H1 (cell line): ENCODE data around the gene THEMIS. TPM values are rescaled to one million over a fixed set of nuclear protein-coding genes. Genes with fewer than 3 reads are reported as not detected.

Experiments
- CTCF ChIA-PET: fragments of 300-600 bp; sonication (Branson Sonifier 250); formaldehyde crosslinking; loops from one replicate; lab custom pipeline; 2021; ENCODE audit not compliant: partially characterized antibody; lab: Charles Lee
- POLR2A ChIA-PET: fragments of 300-600 bp; sonication (Branson Sonifier 250); formaldehyde crosslinking; loops from one replicate; lab custom pipeline; 2021; ENCODE audit warnings: inconsistent platforms; ENCODE audit not compliant: partially characterized antibody; lab: Charles Lee
- DNase-seq, 2 experiments: peaks; one replicate each; pipeline versions ENCODE4 v3.0.0 to v3.0.0-alpha.2; 2010 to 2022; ENCODE audit warnings: low spot score in 2 of 2, low read depth in 1 of 2, mixed read lengths in 1 of 2
- FAIRE-seq: peaks from 2 replicates; lab custom pipeline; 2011; peaks lifted over from hg19 to GRCh38; lab: Jason Lieb, UNC
- H2AFZ ChIP-seq: 2 replicates; pipeline ENCODE4 v1.8.1; 2012; ENCODE audit warnings: low read length, inconsistent platforms
- H2AK5ac ChIP-seq: 2 replicates; pipeline ENCODE4 v1.6.1; 2013; ENCODE audit warnings: low read depth, low read length
- H2BK120ac ChIP-seq: replicated peaks from 2 replicates; pipeline ENCODE3; 2013; ENCODE audit warnings: low read depth, low read length, inconsistent platforms
- H2BK12ac ChIP-seq: 2 replicates; pipeline ENCODE4 v1.6.1; 2013; ENCODE audit warnings: low read depth, low read length
- H2BK15ac ChIP-seq: 2 replicates; pipeline ENCODE4 v1.6.1; 2013; ENCODE audit warnings: low read length
- H2BK20ac ChIP-seq: 2 replicates; pipeline ENCODE4 v1.6.1; 2013; ENCODE audit warnings: low read length
- H2BK5ac ChIP-seq: 2 replicates; pipeline ENCODE4 v1.6.1; 2013; ENCODE audit warnings: low read depth, low read length
- H3K14ac ChIP-seq: 2 replicates; pipeline ENCODE4 v1.6.1; 2013; ENCODE audit warnings: inconsistent platforms; ENCODE audit not compliant: insufficient read length
- H3K18ac ChIP-seq: 2 replicates; pipeline ENCODE4 v1.6.1; 2013; ENCODE audit warnings: low read length; ENCODE audit errors: extremely low read depth
- H3K23ac ChIP-seq: 2 replicates; pipeline ENCODE4 v1.6.1; 2013; ENCODE audit warnings: inconsistent platforms; ENCODE audit not compliant: insufficient read length
- H3K23me2 ChIP-seq: 2 replicates; pipeline ENCODE4 v1.6.1; 2013; ENCODE audit warnings: low read depth, low read length
- H3K27ac ChIP-seq: 2 replicates; pipeline ENCODE4 v1.6.1; 2011; ENCODE audit warnings: low read depth, low read length, inconsistent platforms
- H3K27me3 ChIP-seq, 4 experiments: replicated peaks in 1 of 4; 1 replicate in 1 of 4; 2 replicates in 3 of 4; pipeline versions ENCODE4 v1.6.1 to v1.8.1; 2011 to 2013; ENCODE audit warnings: low read length in 3 of 4, mild to moderate bottlenecking in 3 of 4, inconsistent platforms in 2 of 4, mixed read lengths in 2 of 4, moderate library complexity in 1 of 4; ENCODE audit not compliant: control insufficient read depth in 3 of 4, insufficient read depth in 3 of 4; ENCODE audit errors: extremely low read depth in 1 of 4
- H3K36me3 ChIP-seq, 4 experiments: 2 replicates each; pipeline versions ENCODE4 v1.6.1 to v1.8.1; 2011 to 2013; ENCODE audit warnings: mild to moderate bottlenecking in 4 of 4, low read length in 3 of 4, moderate library complexity in 2 of 4, control low read depth in 1 of 4, inconsistent platforms in 1 of 4; ENCODE audit not compliant: insufficient read depth in 4 of 4, control insufficient read depth in 2 of 4
- H3K4ac ChIP-seq: replicated peaks from 2 replicates; pipeline ENCODE3; 2013; ENCODE audit warnings: low read length, low read depth, mixed read lengths, inconsistent platforms; ENCODE audit not compliant: insufficient read length
- H3K4me1 ChIP-seq, 4 experiments: replicated peaks in 1 of 4; 1 replicate in 1 of 4; 2 replicates in 3 of 4; pipeline versions ENCODE4 v1.6.1 to v1.8.1; 2011 to 2013; ENCODE audit warnings: low read length in 3 of 4, inconsistent platforms in 2 of 4, mixed read lengths in 1 of 4; ENCODE audit not compliant: insufficient read depth in 4 of 4, control insufficient read depth in 3 of 4
- H3K4me2 ChIP-seq, 2 experiments: 2 replicates each; pipeline versions ENCODE4 v1.6.1 to v1.8.1; 2011 to 2013; ENCODE audit warnings: low read depth in 2 of 2, low read length in 2 of 2, control low read depth in 1 of 2, inconsistent platforms in 1 of 2, mild to moderate bottlenecking in 1 of 2; ENCODE audit not compliant: insufficient read depth in 1 of 2
- H3K4me3 ChIP-seq, 4 experiments: fragments of 200-600, 300-600 bp in 1 of 4; sonication (generic), shearing (Covaris generic), sonication (Bioruptor Twin) in 1 of 4; 2 replicates each; pipeline versions ENCODE4 v1.5.1 to v1.8.1; 2011 to 2016; ENCODE audit warnings: low read length in 4 of 4, low read depth in 3 of 4, control low read depth in 2 of 4, inconsistent platforms in 2 of 4, mild to moderate bottlenecking in 2 of 4, mixed read lengths in 1 of 4, moderate library complexity in 1 of 4; ENCODE audit not compliant: insufficient read depth in 2 of 4; ENCODE audit errors: extremely low read depth in 1 of 4
- H3K56ac ChIP-seq: replicated peaks from 2 replicates; pipeline ENCODE3; 2013; ENCODE audit warnings: low read depth, mild to moderate bottlenecking, mixed read lengths, low read length, inconsistent platforms; ENCODE audit not compliant: insufficient read length
- H3K79me1 ChIP-seq: 2 replicates; pipeline ENCODE4 v1.6.1; 2013; ENCODE audit warnings: low read depth, low read length, control low read depth
- H3K79me2 ChIP-seq, 2 experiments: 2 replicates each; pipeline versions ENCODE4 v1.6.1 to v1.8.1; 2012 to 2013; ENCODE audit warnings: low read length in 2 of 2, mild to moderate bottlenecking in 2 of 2, inconsistent platforms in 1 of 2; ENCODE audit not compliant: insufficient read depth in 2 of 2, control insufficient read depth in 1 of 2
- H3K9ac ChIP-seq, 4 experiments: replicated peaks in 1 of 4; 1 replicate in 1 of 4; 2 replicates in 3 of 4; pipeline versions ENCODE4 v1.6.1 to v1.8.1; 2011 to 2013; ENCODE audit warnings: low read depth in 3 of 4, low read length in 3 of 4, control low read depth in 2 of 4, mild to moderate bottlenecking in 2 of 4, moderate library complexity in 2 of 4, inconsistent platforms in 1 of 4; ENCODE audit errors: extremely low read depth in 1 of 4
- H3K9me3 ChIP-seq, 2 experiments: 2 replicates each; pipeline versions ENCODE4 v1.6.1 to v1.8.1; 2012 to 2013; ENCODE audit warnings: mild to moderate bottlenecking in 2 of 2, moderate library complexity in 2 of 2, control low read depth in 1 of 2, inconsistent platforms in 1 of 2, low read depth in 1 of 2, low read length in 1 of 2, mixed read lengths in 1 of 2; ENCODE audit not compliant: insufficient read depth in 2 of 2
- H4K20me1 ChIP-seq, 2 experiments: replicated peaks in 1 of 2; 2 replicates each; pipeline versions ENCODE3 to v1.8.1; 2011 to 2013; ENCODE audit warnings: inconsistent platforms in 2 of 2, low read length in 2 of 2, mild to moderate bottlenecking in 1 of 2; ENCODE audit not compliant: insufficient read depth in 2 of 2, control insufficient read depth in 1 of 2
- H4K5ac ChIP-seq: 2 replicates; pipeline ENCODE4 v1.6.1; 2013; ENCODE audit warnings: low read length, low read depth, mixed read lengths, inconsistent platforms; ENCODE audit not compliant: insufficient read length
- H4K8ac ChIP-seq: 2 replicates; pipeline ENCODE4 v1.8.0; 2013; ENCODE audit warnings: mild to moderate bottlenecking, moderate library complexity, low read length, inconsistent platforms; ENCODE audit not compliant: insufficient read depth; ENCODE audit errors: extremely low read depth
- H4K91ac ChIP-seq: replicated peaks from 2 replicates; pipeline ENCODE3; 2013; ENCODE audit warnings: low read length, mixed read lengths, inconsistent platforms; ENCODE audit not compliant: insufficient read length
- CREB1 ChIP-seq: IDR thresholded peaks from 2 replicates; pipeline ENCODE4 v1.6.1; 2012; ENCODE audit warnings: inconsistent platforms
- POU5F1 ChIP-seq: IDR thresholded peaks from 2 replicates; pipeline ENCODE4 v1.6.1; 2011; ENCODE audit warnings: low read depth, mild to moderate bottlenecking, low read length, moderate library complexity
- WGBS, 2 experiments: shearing (Covaris generic) in 1 of 2; methylation state at CpG; one replicate each; pipeline versions ENCODE4 v1.1.6 to v1.1.7; 2013 to 2015; ENCODE audit warnings: low lambda C conversion rate in 2 of 2, mixed read lengths in 2 of 2, inconsistent platforms in 1 of 2, low coverage in 1 of 2, missing lambda C conversion rate in 1 of 2; ENCODE audit not compliant: insufficient replicate concordance in 2 of 2, insufficient coverage in 1 of 2, insufficient read length in 1 of 2; ENCODE audit errors: extremely low coverage in 1 of 2, missing lambda C conversion rate in 1 of 2; 5-methylcytosine and 5-hydroxymethylcytosine counted together
- polyA plus RNA-seq, 7 experiments: library from polyadenylated mRNA; depleted of rRNA in 3 of 7; stranded (reverse) in 5 of 7; unstranded in 2 of 7; fragments of >200 nt in 5 of 7; fragments of 200-250 nt in 2 of 7; gene quantifications; 1 replicate in 5 of 7; 2 replicates in 1 of 7; 4 replicates in 1 of 7; pipeline versions ENCODE4 v1.2.1 to v1.2.3, GENCODE V29; 2011 to 2013; ENCODE audit warnings: missing spikeins in 2 of 7, mixed read lengths in 2 of 7
- total RNA-seq: library from RNA; stranded (reverse); fragmentation: NEBNext Ultra II Directional; extraction: Animal tissue kit (Norgen Biotek cat#: 25700); gene quantifications from 2 replicates; pipeline ENCODE4 v1.2.1, GENCODE V29; 2021

The THEMIS gene
- total and polyA plus RNA-seq, 2 of the 8 experiments (the other 6 are each of a cell fraction or from before 2014, with no cell fraction given), result not detected

DNA sequence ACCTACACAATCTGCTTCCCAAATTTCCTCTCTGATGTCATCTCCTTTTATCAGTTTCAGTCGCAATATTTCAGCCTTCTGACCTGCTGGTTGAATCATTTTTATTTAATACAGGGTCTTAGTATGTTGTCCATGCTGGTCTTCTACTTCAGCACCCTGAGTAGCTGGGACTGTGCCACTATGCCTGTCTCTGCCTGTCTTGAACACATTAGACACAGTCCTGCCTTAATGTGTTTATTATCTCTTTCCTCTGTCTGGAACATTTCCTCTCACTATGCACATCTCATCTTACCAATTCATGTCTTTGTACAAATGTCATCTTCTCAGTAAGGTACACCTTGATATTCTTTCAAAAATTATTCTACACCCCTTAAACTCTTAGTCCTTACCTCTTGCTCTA lies 106.5 kb downstream of the THEMIS start:
- Histone ChIP-seq H3K56ac (no peak overlapping the region), H3K18ac (no peak overlapping the region), H3K27me3 (no peaks in the 10 kb centered on the region), H2AK5ac (no peak overlapping the region), H3K79me1 (no peaks in the 10 kb centered on the region), H2BK12ac (no peak overlapping the region), H3K9me3 (no peaks in the 10 kb centered on the region; a peak in 1 of 4 replicates), H2BK5ac (no peak overlapping the region), H4K20me1 (no peaks in the 10 kb centered on the region), H4K8ac (no peak overlapping the region), H3K4ac (no peak overlapping the region), H3K27ac (no peak overlapping the region), H3K36me3 (no peaks in the 10 kb centered on the region), H2BK15ac (no peak overlapping the region), H3K23me2 (no peaks in the 10 kb centered on the region), H3K9ac (no peak overlapping the region), H3K23ac (no peak overlapping the region), H3K4me1 (no peaks in the 10 kb centered on the region; a peak in 1 of 7 replicates), H3K4me2 (no peak overlapping the region), H3K4me3 (no peak overlapping the region), H4K5ac (no peak overlapping the region), H4K91ac (no peak overlapping the region), H2BK120ac (no peak overlapping the region), H2BK20ac (no peak overlapping the region), H3K79me2 (no peaks in the 10 kb centered on the region), H2AFZ (no peak overlapping the region), H3K14ac (no peak overlapping the region)
- TF ChIP-seq POU5F1 (no peak), CREB1 (no peak)
- 75% methylated on average over 1 of the region's 1 CpG; no CpG with 5 or more reads in 1 of the 2 experiments for WGBS, 2 experiments
- DNase-seq, result no peak
- no peak for FAIRE-seq
- POLR2A ChIA-PET, result no interaction called here
- CTCF ChIA-PET, result no interaction called here
